GF-D8 (cell line): ENCODE results near the gene TGM2.

Source experiments
- DNase-seq: peaks from one replicate; lab custom pipeline; 2025; lab: John Stamatoyannopoulos, UW

Gene TGM2

DNA sequence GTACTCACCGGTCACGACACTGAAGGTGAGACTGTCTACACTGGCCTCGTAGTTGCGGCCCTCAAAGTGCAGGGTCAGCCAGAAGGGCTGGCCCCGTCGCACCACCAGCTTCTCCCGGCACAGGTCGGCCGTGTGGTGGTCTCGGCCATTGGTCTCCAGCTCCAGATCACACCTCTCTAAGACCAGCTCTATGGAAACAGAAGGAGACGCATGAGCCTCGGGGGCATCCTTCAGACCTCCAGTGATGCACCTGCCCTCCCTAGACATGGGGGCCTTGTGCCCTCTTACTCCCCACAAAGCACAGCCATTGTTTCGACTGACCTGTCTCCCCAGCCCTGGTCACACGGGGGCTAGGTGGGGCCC lies 3.7 kb downstream of the TGM2 start:
- no peak for DNase-seq

DNA sequence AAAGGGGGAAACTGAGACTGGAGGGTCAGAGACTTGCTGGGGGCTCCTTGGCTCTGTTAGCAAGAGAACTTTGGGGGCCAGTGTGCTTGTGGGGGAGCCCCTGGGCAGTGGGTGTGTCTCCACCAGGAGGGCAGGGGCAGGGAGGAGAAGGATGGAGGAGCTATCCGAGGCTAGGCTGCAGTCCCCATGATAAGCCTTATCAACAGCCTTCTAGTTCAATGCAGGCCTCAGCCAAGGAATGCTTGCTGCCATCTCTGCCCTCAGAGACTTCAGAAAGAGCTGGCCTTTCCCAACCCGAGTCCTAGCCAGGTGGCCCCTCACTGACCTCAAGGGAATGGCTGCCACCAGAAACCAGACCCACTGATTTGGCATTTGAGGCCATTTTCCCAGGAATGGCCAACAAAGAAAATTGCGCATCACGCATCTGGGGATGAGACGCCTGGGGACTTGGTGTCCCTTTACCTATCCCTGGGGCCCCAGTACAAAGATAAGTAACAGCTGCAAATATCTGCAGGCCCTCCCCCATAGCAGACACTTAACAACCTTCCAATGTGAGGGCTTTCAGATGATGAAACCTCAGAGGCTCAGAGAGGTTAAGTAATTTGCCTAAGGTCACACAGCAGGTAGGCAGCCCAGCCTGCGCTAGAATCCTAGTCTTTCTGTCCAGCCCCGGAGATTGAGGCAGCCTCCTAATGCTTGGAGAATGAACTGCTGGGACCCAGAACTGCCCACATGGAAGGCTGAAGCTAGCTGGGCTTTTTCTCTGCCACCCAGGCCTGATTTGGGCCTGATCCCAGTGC lies 4.9 kb downstream of the TGM2 start:
- DNase-seq, result no peak

DNA sequence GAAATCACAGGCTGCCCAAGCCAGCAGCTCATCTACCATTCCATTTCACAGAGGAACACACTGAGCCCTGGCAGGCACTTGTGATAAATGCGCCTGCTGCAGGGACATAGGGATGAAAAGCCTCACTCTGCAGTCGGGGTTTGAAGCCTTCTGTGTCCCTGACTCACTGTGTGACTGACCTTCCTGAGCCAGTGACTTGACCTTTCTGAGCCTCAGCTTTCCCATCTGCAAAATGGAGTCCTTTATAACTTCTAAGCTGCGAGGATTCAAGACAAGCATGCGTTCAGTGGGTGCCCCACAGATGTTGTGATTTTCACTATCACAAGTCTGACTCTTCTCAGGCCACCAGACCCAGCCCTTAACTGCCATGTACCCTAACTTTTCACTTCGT lies 5.5 kb downstream of the TGM2 start:
- no peak for DNase-seq

DNA sequence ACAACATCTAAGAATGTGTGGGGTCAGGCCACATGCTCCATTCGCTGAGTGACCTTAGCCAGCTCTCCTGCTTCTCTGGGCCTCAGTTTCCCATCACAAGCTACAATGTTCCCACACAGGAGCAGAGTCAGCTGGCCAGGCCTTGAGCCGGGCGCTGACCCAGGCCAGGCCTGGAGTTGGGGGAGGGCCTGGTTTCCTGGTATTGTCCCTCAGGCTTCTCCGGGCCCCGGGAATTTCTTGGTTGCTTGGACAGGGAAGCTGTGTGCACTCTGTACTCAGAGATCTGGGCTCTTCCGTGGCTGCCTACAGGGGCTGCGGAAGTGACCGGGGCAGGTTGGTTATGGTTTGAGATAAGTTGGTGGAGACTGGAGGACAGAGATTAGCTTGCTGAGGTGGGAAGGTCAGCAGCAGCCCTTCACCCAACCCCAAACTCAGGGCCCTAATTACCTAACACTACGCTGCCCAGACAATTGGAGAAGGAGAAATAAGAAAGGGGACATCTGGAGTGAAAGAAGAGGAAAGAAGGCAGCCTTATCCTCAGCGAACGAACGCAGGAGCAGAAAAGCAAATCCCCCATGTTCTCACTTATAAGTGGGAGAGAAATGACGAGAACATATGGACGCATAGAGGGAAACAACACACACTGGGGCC lies 6.2 kb downstream of the TGM2 start:
- DNase-seq, result no peak

DNA sequence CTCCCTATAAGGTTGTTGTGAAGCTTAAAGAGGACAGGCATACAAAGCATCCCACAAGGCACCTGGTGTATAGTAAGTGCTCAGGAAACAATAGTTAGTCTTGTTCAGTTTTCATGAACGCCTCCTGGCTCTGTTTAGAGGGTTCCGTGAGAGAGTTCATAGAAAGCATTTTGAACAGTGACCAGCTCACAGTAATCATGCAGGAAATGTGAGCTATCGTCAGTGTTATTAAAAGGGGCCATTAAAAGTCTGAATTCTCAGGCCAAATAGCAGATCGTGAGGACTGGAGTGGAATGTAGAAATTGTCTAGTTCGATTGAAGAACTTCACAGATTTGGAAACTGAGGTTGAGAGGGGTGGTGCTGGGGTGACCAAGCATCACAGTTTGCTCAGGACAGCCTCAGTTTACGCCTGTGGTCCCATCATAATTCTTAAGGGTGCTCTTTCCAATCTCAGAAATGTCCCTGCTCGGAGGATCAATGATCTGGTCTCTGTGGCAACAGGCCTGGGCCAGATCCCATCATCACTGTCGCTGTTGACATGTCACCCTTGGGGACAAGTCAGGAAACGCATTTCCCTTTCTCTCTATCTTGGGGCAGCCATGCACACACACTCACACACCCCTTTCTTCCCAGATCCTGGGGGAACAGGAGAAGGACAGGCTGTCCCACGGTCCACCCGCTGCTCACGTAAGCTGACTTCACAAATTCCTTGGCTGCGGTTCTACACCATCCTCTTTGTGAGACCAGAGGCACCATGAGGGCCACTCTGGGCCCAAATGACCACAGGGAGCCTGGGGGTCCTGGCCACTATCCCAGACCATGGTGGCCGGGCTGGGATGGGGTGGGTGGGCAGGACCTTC lies 7.2 kb downstream of the TGM2 start:
- DNase-seq, result no peak

DNA sequence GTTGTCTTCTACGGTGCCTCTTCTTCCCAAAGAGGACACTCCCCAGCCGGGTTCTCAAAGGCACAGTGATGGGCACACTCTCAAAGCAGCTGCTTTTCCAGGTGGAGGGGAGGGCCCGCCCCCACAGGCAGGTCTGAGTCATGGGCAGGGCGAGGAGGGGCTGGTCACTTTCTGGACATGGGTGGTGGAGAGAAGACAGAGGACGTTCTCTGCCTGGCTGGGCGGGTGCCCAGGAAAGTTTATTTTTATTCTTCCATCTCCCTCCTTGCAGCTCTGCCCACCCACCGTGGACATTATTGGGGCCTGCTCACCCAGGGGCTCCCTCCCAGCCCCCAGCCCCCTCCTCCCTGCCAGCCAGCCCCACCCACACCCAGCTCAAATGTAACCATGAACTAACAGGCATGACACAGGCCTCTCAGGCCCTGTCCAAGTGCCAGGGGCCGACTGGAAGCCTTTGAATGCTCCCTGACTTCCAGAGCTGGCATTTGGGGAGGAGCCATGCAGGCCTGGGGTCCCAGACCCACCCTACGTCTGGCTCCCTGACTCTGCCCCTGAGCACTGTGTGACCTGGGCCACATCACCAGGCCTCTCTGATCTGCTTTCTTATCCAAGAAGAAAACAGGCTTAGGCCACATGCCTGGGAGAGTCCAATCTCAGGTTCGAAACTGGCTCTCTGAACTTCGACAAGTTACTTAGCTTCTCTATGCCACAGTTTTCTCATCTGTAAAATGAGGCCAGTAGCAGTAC lies 8.0 kb downstream of the TGM2 start:
- DNase-seq, result no peak

DNA sequence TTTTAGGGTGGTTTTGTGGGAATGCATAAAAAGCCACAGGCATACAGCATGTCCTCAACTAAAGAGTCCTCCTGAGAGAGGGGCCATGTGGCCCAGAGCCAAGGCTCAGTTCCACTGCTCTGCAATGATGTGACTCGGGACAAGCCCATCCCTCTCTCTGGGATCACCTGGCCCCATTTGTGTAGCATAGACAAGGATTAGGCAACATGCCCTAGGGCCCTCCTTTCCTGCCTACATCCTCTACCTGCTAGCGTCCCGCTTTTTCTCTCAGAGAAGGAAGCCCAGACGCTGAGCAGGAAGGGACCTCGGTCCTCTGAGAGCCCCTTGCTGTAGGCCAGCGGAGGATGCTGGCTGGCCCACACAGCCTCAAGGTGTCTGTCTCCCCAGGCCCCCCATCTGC lies 8.8 kb downstream of the TGM2 start:
- DNase-seq, result no peak

DNA sequence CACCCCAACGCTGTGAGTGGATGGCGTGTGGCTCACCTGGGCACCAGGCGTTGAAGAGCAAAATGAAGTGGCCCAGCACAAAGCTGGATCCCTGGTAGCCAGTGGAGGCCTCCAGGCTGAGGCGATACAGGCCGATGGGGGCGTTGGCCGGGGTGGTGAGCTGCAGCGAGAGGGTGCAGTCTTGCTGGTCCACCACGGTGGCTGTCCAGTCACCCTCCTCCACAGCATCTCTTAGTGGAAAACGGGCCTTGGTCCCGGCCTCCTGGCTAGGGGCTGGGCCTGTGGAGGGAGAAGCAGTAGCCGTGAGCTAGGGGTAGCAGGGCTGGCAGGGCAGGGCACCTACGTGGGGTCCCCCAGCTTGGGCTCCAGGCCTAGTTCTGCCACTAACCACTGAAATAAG lies 9.3 kb downstream of the TGM2 start:
- no peak for DNase-seq

DNA sequence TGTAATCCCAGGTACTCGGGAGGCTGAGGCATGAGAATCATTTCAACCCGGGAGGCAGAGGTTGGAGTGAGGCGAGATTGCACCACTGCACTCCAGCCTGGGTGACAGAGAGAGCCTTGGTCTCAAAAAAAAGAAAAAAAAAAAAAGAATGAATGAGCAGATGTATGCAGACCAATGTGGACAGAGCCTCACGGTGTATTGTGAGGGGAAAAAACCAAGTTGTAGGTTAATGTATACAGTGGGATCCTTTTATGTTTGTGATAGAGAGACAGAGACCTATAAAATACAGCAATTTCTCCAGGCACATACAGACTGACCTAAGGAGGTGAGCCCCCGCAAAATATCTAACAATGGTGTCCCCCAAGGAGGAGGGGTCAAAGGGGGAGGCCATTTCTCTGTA lies 11.7 kb downstream of the TGM2 start:
- no peak for DNase-seq

DNA sequence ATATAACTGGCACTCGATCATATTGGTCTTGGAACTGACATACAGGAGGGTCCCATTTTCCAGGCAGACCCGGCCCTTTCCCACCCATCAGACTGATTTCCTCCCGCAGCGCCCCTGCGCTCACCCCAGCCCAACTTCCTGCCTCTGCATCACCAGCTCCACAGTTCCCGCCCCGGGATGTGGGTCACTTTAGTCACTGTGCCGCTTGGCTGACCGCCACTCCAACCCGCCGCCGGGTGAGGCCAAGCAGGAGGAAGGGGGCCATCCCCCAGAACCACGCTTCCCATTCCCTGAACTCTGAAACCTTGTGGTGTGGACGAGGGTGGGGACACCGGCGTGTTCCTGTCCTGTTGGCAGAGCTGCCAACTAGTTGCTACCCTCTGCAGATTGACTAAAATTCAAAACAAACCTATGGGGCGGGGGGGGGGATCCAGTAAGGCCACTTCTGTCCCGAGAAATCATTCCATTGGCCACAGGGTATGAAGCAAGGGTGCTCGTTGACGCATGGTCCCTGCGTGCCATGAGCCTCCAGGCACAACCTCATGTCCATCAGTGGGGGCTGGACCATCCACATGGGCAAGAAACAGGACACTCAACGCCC lies 12.3 kb downstream of the TGM2 start:
- peak; percentile 23 for DNase-seq

DNA sequence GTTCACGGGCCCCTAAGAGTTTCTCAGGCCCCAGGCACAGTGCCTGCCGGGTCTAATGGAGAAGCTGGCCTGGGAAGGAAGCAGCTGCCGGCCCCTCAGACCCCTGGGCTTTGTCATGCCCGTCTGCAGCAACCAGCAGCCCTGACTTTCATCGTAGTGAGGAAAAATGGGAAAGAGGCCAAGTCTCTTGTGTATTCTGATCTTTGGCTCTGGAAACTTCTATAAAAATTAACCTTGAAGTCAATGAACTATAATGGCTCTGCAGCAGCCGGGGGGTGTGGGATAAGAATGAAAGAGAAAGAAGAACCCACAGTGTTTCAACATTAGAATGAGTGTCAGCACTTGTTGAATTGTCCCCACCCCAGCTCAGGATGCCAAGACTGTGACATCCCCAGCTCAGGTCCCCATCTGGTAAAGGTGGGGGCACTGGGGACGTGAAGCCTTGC lies 12.9 kb downstream of the TGM2 start:
- peak; percentile 23 for DNase-seq

DNA sequence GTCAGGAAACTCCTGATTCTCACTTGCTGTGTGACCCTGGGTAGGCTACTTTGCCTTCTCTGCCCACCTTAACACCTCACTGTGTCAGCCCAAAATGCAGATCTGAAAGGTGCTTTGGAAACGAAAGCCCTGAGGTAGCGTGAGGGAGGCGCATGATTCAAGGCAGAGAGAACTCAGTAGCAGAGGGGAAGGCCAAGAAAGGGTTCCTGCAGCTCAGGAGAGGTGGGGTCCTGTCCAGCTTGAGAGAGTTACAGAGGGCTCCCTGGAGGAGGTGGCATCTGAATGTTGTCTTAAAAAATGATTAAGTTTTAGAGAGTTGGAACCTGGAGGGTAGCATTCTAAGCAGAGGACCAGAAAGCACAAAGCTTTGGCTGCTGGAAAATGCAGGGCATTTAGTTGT lies 13.6 kb downstream of the TGM2 start:
- no peak for DNase-seq

DNA sequence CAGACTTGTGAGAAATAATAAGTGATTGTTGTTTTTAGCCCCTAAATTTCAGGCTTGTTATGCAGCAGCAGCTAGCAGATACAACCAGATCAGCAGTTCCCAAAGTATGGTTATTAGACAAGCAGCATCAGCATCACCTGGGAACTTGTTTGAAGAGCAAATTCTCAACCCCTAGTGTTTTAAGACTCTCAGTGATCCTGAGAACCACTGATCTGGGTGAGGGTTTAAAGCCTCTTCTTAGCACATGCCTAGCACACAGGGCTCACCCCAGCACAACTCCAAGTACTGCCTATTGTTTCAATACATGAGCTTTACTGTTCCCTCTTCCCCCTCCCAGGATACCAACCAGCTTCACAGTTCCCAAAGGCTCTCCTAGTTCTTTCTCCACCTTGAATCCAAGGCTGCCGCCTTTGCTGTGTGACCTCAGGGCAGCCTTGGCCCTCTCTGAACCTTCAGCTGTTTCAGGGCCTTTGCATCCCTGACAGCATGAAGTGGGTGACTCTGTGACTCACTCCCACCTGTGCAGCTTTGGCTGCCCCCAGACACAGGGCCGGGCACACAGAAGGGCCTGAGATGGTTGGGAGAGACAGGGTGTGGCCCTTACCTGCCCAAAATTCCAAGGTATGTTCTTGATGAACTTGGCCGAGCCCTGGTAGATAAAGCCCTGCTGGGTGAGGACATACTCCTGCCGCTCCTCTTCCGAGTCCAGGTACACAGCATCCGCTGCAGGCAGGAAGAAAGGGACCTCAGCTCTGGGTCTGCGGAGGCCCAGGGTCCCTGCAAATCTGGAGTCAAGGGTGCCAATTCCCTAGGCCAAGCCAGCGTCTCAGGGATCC lies 14.5 kb downstream of the TGM2 start:
- DNase-seq, result no peak

DNA sequence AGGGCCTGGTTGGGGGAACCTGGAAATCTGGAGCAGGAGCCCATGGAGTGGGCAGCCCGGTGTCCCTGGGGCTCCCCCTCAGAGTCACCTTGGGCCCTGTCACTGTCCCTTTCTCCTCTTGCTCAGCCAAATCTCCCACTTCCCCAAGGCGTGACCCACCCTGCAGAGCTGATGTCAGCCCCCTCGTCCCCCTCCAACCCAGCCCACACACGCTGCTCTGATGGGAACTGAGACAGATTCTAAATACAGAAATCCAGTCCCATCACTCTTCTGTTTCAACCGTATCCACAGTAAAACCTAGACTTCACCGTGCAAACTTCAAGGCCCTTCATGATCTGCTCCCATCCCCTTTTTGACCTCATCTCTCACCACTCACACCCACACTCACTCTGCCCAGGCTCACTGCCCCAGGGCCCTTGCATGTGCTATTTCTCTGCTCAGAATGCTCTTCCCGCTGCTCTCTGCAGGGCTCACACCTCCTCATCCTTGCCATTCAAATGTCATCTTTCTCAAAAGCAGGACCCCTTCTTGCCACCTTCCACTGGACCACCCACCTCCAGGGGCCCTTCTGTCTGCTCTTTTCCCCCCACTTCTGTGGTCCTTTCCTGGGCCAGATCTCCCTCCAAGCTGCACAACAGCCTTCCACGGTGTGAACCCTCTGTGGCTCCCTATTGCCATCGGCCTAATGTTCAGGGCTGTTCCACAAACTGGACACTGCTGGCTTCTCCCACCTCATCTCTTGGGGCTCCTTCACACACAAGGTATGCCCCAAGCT lies 16.6 kb downstream of the TGM2 start:
- DNase-seq, result no peak

DNA sequence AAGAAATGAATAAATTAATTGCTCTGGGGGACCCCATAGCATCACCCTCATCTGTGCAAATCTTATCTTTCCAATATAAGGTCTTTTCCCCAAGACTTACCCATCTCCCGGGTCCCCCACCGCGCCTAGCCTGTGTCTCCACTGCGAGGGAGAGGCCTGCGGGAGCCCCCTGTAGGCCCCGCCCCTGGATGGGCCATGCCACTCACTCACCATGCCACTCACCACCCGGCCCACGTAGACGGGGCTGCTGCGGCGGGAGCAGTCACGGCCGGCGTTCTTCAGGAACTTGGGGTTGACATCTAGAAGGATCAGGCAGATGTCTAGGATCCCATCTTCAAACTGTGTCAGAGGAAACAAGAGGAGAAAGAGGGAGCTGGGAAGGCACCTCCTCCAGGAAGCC lies 17.3 kb downstream of the TGM2 start:
- no peak for DNase-seq

DNA sequence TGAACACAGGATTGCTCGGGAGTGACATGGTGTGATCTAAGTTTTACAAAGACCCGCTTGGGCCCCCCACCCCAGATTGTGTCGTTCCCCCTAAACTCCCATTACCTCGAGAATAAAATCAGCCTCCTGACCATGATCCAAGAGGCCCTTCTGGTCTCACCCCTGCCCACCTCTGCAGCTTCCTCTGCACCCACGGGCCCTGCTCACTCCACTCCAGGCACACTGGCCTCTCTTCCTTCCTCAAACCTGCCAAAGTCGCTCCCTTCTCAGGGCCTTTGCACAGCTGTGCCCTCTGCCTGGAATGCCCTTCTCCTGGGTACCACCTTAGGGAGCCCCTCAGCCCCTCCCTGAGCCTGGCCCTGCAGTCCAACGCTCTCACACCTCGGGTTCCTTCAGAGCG lies 17.9 kb downstream of the TGM2 start:
- no peak for DNase-seq

DNA sequence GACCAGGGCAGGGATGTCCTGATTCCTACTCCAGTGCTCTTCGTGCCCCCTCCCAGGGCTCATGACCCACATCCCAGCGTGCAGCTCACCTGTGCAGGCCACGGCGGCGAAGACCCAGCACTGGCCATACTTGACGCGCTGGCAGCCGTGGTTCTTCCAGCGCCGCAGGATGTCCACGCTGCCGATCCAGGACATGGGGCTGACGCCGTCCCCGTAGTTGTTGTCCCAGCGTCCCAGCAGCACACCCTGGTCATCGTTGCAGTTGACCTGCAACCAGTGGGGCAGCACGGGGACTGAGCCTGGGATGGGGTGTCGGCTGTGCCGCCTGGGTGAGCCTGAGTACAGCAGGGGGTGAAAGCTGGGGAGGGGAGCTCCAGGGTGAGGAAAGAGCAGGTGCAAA lies 18.4 kb downstream of the TGM2 start:
- no peak for DNase-seq

DNA sequence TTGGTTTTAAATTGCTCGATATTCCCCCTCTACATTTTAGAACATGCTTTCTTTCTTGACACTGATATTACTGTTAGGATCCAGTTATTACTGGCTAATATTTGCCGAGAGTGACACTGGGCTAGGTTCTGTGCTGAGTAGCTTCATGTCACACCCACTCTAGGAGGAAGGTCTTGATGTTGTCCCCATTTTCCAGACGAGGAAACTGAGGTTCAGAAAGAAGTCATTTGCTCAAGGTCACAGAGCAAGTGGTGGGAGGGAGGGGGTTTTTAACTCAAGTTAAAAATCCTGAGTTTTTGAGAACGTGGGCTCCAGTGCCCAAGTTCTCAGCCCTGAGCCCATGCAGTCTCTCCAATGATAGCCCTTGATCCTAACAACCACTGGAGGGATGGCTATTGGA lies 18.9 kb downstream of the TGM2 start:
- DNase-seq, result no peak

DNA sequence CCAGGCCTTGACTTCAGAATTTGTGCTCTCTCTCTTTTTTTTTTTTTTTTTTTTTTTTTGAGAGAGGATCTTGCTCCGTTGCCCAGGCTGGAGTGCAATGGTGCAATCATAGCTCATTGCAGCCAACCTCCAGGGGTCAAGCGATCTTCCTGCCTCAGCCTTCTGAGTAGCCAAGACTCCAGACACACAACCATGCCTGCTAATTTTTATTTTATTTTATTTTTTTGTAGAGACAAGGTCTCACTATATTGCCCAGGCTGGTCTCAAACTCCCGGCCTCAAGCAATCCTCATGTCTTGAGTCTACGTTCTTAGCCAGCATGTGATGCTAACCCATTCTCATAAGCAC lies 19.4 kb downstream of the TGM2 start:
- no peak for DNase-seq
